Testis (tissue), 2 donors: ENCODE data around the gene UBE2R2.

Source experiments
- POLR2A ChIP-seq: fragments of 450-650 bp; IDR thresholded peaks from one replicate; pipeline ENCODE4 v1.6.1; 2017; ENCODE audit warnings: antibody characterized with exemption, mild to moderate bottlenecking, moderate library complexity
- TF ChIP-seq, protein P1 (sequence below), 3 experiments: fragments of 450-650 bp in 2 of 3; fragments of 200-600 bp in 1 of 3; sonication (generic) in 1 of 3; IDR thresholded peaks; one replicate each; pipeline ENCODE4 v1.5.1; 2016 to 2019; ENCODE audit warnings: antibody characterized with exemption in 3 of 3, mild to moderate bottlenecking in 2 of 3, moderate library complexity in 1 of 3

- TF ChIP-seq, protein P1, sequence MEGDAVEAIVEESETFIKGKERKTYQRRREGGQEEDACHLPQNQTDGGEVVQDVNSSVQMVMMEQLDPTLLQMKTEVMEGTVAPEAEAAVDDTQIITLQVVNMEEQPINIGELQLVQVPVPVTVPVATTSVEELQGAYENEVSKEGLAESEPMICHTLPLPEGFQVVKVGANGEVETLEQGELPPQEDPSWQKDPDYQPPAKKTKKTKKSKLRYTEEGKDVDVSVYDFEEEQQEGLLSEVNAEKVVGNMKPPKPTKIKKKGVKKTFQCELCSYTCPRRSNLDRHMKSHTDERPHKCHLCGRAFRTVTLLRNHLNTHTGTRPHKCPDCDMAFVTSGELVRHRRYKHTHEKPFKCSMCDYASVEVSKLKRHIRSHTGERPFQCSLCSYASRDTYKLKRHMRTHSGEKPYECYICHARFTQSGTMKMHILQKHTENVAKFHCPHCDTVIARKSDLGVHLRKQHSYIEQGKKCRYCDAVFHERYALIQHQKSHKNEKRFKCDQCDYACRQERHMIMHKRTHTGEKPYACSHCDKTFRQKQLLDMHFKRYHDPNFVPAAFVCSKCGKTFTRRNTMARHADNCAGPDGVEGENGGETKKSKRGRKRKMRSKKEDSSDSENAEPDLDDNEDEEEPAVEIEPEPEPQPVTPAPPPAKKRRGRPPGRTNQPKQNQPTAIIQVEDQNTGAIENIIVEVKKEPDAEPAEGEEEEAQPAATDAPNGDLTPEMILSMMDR (IDR thresholded peaks at IDR 0.05) = no peak
- TF ChIP-seq POLR2A = no peak
These were observed 126.4 kb downstream of the UBE2R2 start for GRCh38 chr9:33943389-33943788.
